SK-N-SH (cell line): ENCODE measurements around the gene LYL1. TPM values are rescaled to one million over a fixed set of nuclear protein-coding genes. Genes with fewer than 3 reads are reported as not detected.

Source experiments
- CTCF ChIA-PET: fragments of 300-600, 350-600 bp; formaldehyde crosslinking; extraction: SDS; loops from one replicate; lab custom pipeline; 2021; lab: Yijun Ruan, JAX
- POLR2A ChIA-PET: fragments of 350-600 bp; sonication (Branson Sonifier 250); formaldehyde crosslinking; extraction: SDS; loops from one replicate; lab custom pipeline; 2020; ENCODE audit warnings: antibody characterized with exemption, inconsistent platforms; lab: Yijun Ruan, JAX
- DNase-seq: peaks from one replicate; pipeline ENCODE4 v3.0.0; 2012
- H2AFZ ChIP-seq: fragments of 200-600 bp; sonication (generic); 2 replicates; pipeline ENCODE4 v1.8.1; 2016; ENCODE audit warnings: antibody characterized with exemption, mild to moderate bottlenecking, low read depth
- H3F3A ChIP-seq: fragments of 200-600 bp; sonication (generic); replicated peaks from 2 replicates; pipeline ENCODE3; 2016; ENCODE audit warnings: antibody characterized with exemption, mild to moderate bottlenecking; ENCODE audit not compliant: insufficient read depth
- H3K27ac ChIP-seq, 2 experiments: fragments of 200-500 bp in 1 of 2; fragments of 200-600 bp in 1 of 2; sonication (Bioruptor generic) in 1 of 2; sonication (generic), shearing (Covaris generic) in 1 of 2; 2 replicates each; pipeline versions ENCODE4 v1.5.1 to v1.6.1; 2014 to 2016; ENCODE audit warnings: low read depth in 2 of 2, inconsistent platforms in 1 of 2, low read length in 1 of 2, mild to moderate bottlenecking in 1 of 2, mixed read lengths in 1 of 2
- H3K27me3 ChIP-seq: fragments of 200-600 bp; sonication (generic), shearing (Covaris generic); 2 replicates; pipeline ENCODE4 v1.6.1; 2016; ENCODE audit warnings: mixed run types; ENCODE audit not compliant: insufficient read depth
- H3K36me3 ChIP-seq, 2 experiments: fragments of 200-500 bp in 1 of 2; fragments of 200-600 bp in 1 of 2; sonication (Bioruptor generic) in 1 of 2; sonication (generic) in 1 of 2; replicated peaks in 1 of 2; 2 replicates each; pipeline versions ENCODE3 to v1.5.1; 2014 to 2016; ENCODE audit warnings: low read length in 1 of 2, mild to moderate bottlenecking in 1 of 2; ENCODE audit not compliant: insufficient read depth in 2 of 2, control insufficient read depth in 1 of 2
- H3K4me1 ChIP-seq, 2 experiments: fragments of 200-500 bp in 1 of 2; fragments of 200-600 bp in 1 of 2; sonication (Bioruptor generic) in 1 of 2; sonication (generic), shearing (Covaris generic) in 1 of 2; 2 replicates each; pipeline versions ENCODE4 v1.5.1 to v1.6.1; 2014 to 2016; ENCODE audit warnings: low read depth in 1 of 2, low read length in 1 of 2, mixed run types in 1 of 2; ENCODE audit not compliant: insufficient read depth in 2 of 2, control insufficient read depth in 1 of 2
- H3K4me2 ChIP-seq: fragments of 200-600 bp; sonication (generic), shearing (Covaris generic); 2 replicates; pipeline ENCODE4 v1.6.1; 2017; ENCODE audit warnings: mixed run types
- H3K4me3 ChIP-seq, 2 experiments: fragments of 200-500 bp in 1 of 2; fragments of 200-600 bp in 1 of 2; sonication (Bioruptor generic) in 1 of 2; sonication (generic), shearing (Covaris generic) in 1 of 2; 2 replicates each; pipeline versions ENCODE4 v1.5.1 to v1.8.1; 2014 to 2016; ENCODE audit warnings: low read depth in 2 of 2, inconsistent platforms in 1 of 2, low read length in 1 of 2, mild to moderate bottlenecking in 1 of 2, mixed read lengths in 1 of 2, moderate library complexity in 1 of 2
- H3K79me2 ChIP-seq: fragments of 200-600 bp; sonication (generic); 2 replicates; pipeline ENCODE4 v1.8.1; 2017; ENCODE audit warnings: mild to moderate bottlenecking; ENCODE audit not compliant: insufficient read depth
- H3K9ac ChIP-seq: fragments of 200-600 bp; sonication (generic); 2 replicates; pipeline ENCODE4 v1.6.1; 2017; ENCODE audit warnings: mixed run types
- H3K9me2 ChIP-seq: fragments of 200-600 bp; sonication (generic); 2 replicates; pipeline ENCODE4 v1.6.1; 2017; ENCODE audit warnings: mixed run types
- H3K9me3 ChIP-seq: fragments of 200-600 bp; sonication (generic); 2 replicates; pipeline ENCODE4 v1.6.1; 2017; ENCODE audit warnings: mixed run types, mild to moderate bottlenecking, moderate library complexity
- H4K20me1 ChIP-seq: fragments of 200-600 bp; sonication (generic); 2 replicates; pipeline ENCODE4 v1.6.1; 2017; ENCODE audit warnings: mild to moderate bottlenecking, mixed run types; ENCODE audit not compliant: insufficient read depth
- EP300 ChIP-seq, 2 experiments: IDR thresholded peaks; 2 replicates each; pipeline versions ENCODE4 v1.4.0 to v1.6.1; 2012; ENCODE audit warnings: borderline replicate concordance in 1 of 2, low read depth in 1 of 2, low read length in 1 of 2
- EZH2phosphoT487 ChIP-seq: fragments of 200-600 bp; sonication (generic); IDR thresholded peaks from 2 replicates; pipeline ENCODE4 v1.6.1; 2017; ENCODE audit warnings: low read depth, mixed run types, mild to moderate bottlenecking, antibody characterized with exemption, moderate library complexity, borderline replicate concordance
- GATA2 ChIP-seq: sonication (generic); formaldehyde crosslinking; IDR thresholded peaks from 2 replicates; pipeline ENCODE4 v1.5.0; 2020; ENCODE audit warnings: mild to moderate bottlenecking, missing genetic modification reagents
- JUND ChIP-seq: IDR thresholded peaks from 2 replicates; pipeline ENCODE4 v1.4.0; 2012
- MAX ChIP-seq: IDR thresholded peaks from 2 replicates; pipeline ENCODE4 v1.4.0; 2012; ENCODE audit warnings: low read depth
- NRF1 ChIP-seq: IDR thresholded peaks from 2 replicates; pipeline ENCODE4 v1.6.1; 2012; ENCODE audit warnings: low read depth, mild to moderate bottlenecking, low read length
- RCOR1 ChIP-seq: fragments of 150-350 bp; IDR thresholded peaks from 2 replicates; pipeline ENCODE4 v1.6.1; 2017; ENCODE audit warnings: antibody characterized with exemption, low read length
- REST ChIP-seq: IDR thresholded peaks from 2 replicates; pipeline ENCODE4 v1.6.1; 2012; ENCODE audit warnings: mild to moderate bottlenecking, low read depth, low read length, moderate library complexity
- SMC3 ChIP-seq: IDR thresholded peaks from 2 replicates; pipeline ENCODE4 v1.6.1; 2012; ENCODE audit warnings: low read depth, low read length, improper control_type of control experiment
- TEAD4 ChIP-seq: IDR thresholded peaks from 2 replicates; pipeline ENCODE4 v1.4.0; 2012; ENCODE audit warnings: mild to moderate bottlenecking, borderline replicate concordance; ENCODE audit not compliant: insufficient read depth
- WGBS: methylation state at CpG from one replicate; pipeline ENCODE4 v1.1.6; 2017; ENCODE audit warnings: low lambda C conversion rate; 5-methylcytosine and 5-hydroxymethylcytosine counted together
- polyA plus RNA-seq, 3 experiments: library from polyadenylated mRNA; depleted of rRNA; stranded (reverse); fragments of >200 nt; gene quantifications; 2 replicates each; pipeline ENCODE4 v1.2.3, GENCODE V29; 2012

Gene LYL1
- polyA plus RNA-seq, 1 of the 3 experiments (the other 2 are of a cell fraction) = 2.2 TPM

DNA sequence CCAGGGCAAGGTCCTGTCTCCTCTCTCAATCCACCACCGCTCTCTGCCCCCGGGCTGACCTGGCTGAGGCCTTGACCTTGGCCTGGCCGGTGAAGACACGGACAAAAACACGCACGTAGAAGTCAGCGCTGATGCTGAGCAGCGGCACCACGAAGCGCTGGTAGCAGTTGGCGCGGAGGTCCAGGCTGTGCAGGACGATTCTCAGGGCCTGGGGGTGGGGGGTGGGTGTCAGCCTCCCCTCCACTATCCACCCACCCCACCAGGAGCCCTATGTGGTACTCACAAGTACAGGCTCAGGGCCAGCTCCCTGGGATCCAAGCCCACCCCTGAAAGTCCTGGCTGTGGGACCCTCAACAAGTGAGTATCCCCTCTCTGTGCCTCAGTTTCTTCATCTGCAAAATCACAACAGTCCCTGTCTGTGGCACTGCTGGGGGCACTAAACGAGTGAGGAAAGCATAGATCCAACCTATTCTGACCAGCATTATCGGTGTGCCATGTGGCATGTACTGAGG lies 7.5 kb upstream of the LYL1 start (continued):
- TF ChIP-seq REST (no peak), TEAD4 (no peak)

DNA sequence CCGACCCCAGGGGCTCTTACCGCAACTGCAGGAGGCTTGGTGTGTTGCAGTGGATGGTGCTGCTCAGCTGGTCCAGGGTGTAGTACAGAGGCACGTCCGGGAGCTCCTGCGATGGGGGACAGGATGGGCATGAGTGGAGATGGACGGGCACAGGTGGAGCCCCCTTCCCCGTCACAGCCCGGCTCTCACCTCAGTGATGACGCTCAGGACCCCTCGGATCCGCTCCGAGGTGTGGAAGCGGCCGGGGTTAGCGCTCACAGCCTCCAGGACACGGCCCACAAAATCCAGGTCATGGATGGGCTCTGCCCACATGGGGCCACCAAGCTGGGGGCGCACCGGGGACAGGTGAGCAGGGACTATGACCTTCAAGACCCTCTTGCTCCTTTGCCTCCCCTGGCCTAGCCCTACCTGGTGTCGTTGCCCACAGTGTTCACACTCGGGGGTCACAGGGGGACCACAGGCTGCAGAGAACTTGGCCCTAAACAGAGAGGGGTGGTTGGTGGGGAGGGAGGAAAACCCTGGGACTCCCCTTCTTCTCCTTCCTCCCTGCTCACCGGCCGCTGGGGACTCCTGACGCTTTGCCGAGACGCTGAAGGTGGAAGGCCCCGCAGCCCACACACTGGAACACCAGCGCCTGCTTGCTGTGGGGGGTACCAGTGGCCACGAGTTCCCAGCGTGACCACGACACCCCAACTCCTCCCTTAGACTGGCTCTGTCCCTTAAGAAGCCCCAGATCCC lies 6.9 kb upstream of the LYL1 start:
- no peaks in the 10 kb centered on the region for H3K4me1 ChIP-seq
- H3F3A ChIP-seq = no peaks in the 10 kb centered on the region
- H3K9me2 ChIP-seq = no peaks in the 10 kb centered on the region
- ChIA-PET CTCF (interaction anchor here (0.9 to 9.5 kb wide), 2 partner anchors 16 to 144 kb away, joined by 3 to 76 read pairs; no protein-coding TSS in a partner anchor), POLR2A (no interaction called here)
- no peaks in the 10 kb centered on the region for H3K27me3 ChIP-seq
- H3K79me2 ChIP-seq = peaks cover under 1% of the 10 kb centered on the region; the same call in 1 of the 2 replicates
- H2AFZ ChIP-seq = no peak overlapping the region
- no peak for TF ChIP-seq RCOR1
- no peak for TF ChIP-seq NRF1
- TF ChIP-seq GATA2 (CRISPR knock-in tag) = no peak
- no peak for TF ChIP-seq MAX
- TF ChIP-seq JUND = no peak
- no peak for TF ChIP-seq SMC3
- no peak for TF ChIP-seq EP300 (IDR thresholded peaks at IDR 0.05; ENCODE audit: borderline replicate concordance in 1 of 2, low read depth in 1 of 2, low read length in 1 of 2)
- TF ChIP-seq EZH2phosphoT487 = no peak
- TF ChIP-seq REST = no peak
- H3K4me2 ChIP-seq = no peak overlapping the region
- H3K9ac ChIP-seq = no peak overlapping the region
- H3K9me3 ChIP-seq = no peaks in the 10 kb centered on the region
- H4K20me1 ChIP-seq = no peaks in the 10 kb centered on the region
- DNase-seq = no peak
- no peak overlapping the region for H3K27ac ChIP-seq
- 95% methylated on average over 15 of the region's 30 CpGs for WGBS
- no peak overlapping the region for H3K4me3 ChIP-seq
- peaks cover 15 to 16% of the 10 kb centered on the region in 2 experiments for H3K36me3 ChIP-seq
